Inflammatory macrophage (primary cell): ENCODE results near the gene ERC2.

Experiments used
- DNase-seq, 2 donors: peaks; one replicate each; pipeline ENCODE4 v3.0.0-alpha.2; 2020 to 2022

The ERC2 gene

GRCh38 chr3:56365905-56366640, 102.2 kb downstream of the ERC2 start:
- no peak for DNase-seq

GRCh38 chr3:56364665-56365064, 103.6 kb downstream of the ERC2 start:
- DNase-seq: no peak

- no peak for DNase-seq
Measured at GRCh38 chr3:56363720-56364119, 104.5 kb downstream of the ERC2 start.

- DNase-seq: no peak
Measured at GRCh38 chr3:56361731-56362130, 106.5 kb downstream of the ERC2 start.

GRCh38 chr3:56357266-56357665, 111.0 kb downstream of the ERC2 start:
- no peak for DNase-seq

DNA sequence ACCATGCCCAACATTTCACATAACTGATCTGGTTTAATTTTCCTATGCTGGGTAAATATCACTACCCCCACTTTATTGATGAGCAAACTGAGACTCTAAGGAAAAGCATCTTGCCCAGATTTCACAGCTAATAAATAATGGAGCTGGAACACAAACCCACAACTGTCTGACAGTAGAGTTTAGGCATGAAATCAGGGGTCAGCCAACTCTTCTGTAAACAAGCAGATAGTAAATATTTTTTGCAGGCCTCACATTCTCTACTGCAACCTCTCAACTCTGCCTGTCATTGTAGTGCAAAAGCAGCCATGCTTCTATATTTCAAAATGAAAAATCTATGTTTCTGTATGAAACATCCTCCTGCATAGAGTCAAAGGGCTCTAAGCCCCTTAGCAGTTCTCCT, 111.5 kb downstream of the ERC2 start:
- DNase-seq: no peak

GRCh38 chr3:56355570-56356185, 112.6 kb downstream of the ERC2 start:
- DNase-seq: peak; percentile 24 to 67

DNA sequence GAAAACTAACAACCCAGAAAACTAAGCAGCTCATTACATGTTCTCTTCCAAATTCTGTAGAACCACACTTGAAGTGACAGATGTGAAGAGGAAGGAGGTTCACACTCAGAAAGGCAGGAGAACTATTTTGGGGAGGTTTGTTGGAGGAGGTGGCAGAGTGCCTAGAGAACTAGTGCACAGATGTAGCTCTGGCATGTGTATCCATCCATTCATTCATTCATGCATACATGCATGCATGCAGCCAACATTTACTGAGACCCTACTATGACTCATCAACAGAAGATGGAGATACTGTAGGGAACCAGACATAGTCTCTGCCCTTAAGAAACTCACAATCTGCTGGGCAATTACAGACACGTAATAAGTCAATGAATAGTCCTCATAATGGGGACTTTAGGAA, 116.7 kb downstream of the ERC2 start:
- no peak for DNase-seq

DNA sequence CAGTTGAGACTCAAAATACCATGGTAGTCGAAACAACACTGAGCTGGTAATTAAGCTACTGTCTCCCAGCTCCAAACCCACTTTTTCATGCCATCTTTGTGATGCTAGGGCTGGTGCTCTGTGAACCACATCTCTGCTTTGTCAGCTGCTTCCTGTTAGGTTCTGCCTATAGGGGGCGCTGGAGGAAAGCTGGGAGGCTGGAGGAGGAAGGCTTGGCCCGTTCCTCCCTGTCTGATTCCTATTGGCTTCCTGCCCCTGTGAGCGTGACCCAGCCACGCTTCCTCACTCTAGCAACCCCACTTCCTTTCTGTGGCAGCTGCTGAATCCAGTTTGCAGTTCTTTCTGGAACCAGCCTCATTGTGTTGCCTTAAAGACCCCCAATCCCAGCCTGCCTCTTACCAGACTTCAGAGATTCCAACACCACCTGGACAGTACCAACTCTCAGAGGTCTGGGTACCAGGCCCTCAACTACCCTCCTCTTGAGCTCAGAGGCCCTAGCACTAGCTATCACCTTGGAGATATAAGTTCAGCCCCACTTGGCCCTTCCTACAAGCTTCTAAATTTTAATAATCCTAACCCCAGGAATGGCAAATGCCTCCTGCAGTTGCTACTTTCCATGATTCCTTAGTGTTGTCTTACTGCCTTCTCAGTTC, 120.9 kb downstream of the ERC2 start:
- peak; percentile 44 to 46 for DNase-seq

- DNase-seq: no peak
Measured at GRCh38 chr3:56342475-56342874, 125.8 kb downstream of the ERC2 start.

DNA sequence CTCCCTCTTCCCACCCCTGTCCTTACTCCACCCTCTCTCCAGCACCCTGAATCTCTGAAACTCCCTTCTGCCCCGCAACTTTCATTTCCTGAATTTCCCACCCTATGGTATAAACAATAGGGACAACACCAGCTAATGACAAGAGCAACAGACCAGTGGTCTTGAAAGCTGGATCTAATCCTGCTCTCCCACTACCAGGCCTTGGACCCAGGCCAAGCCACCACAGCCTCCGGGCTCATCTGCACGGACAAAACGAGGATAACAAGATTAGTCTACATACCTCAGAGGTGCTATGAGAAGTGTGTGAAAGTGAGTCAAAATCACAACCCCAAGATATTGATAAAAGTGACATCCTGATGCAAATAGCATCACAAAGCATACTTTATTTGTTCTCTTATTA, 128.6 kb downstream of the ERC2 start:
- DNase-seq: no peak

DNA sequence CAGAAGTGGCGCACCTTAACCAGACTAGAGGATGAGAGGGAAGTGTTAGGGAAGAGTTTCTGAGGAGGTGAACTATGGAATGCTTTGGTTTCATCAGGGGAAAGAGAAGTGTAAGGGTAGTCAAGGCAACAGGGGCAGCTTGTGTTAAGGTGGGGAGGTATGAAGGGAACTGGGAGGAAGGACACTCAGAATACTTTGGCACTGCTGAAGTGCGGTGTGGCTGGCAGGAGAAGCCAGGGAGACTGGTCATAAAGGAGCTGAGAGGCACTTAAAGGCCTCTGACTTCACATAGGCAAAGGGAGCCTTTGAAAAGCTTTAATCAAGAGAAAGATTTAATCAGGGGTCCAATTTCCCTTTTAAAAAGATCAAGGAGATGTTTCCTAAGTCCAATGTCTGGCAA, 129.0 kb downstream of the ERC2 start:
- no peak for DNase-seq

DNA sequence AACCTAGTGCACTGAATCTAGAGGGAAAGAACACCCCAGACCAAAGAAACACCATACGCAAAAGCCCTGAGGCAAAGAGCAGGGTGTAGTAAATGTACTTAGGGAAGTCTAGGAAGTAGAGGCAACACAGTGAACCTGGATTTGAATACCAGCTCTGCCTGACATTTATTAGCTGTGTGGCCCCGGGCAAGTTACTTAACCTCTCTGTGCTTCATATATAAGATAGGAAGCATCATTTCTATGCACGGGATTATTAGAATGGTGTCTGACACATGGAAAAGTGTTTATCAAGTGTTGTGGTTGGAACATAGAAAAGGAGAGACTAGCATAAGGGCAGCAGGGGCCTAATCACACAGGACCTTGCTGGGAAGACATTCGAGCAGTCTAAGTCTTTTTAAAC, 132.2 kb downstream of the ERC2 start:
- DNase-seq: no peak

- DNase-seq: no peak
Measured at GRCh38 chr3:56324473-56324872, 143.8 kb downstream of the ERC2 start.

DNA sequence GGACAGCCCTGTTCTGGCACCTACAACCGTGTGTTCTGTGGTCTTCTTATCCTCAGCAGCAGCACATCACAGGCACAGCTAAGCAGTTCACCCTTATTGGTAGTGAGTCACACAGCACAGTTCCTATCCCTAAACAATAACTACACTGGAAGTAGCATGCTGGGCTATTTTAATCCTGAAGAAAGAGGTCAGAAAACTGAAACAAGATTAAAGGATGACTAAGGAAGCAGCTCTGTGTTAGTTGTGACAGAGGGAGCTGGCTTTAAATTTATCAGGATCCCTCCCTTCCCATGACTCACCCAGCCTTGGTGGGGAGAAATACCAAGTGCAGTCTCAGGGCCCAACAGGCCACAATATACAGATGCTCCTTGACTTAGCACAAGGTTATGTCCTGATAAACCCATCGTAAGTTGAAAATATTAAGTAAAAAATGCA, 144.3 kb downstream of the ERC2 start:
- peak; percentile 28 to 39 for DNase-seq

DNA sequence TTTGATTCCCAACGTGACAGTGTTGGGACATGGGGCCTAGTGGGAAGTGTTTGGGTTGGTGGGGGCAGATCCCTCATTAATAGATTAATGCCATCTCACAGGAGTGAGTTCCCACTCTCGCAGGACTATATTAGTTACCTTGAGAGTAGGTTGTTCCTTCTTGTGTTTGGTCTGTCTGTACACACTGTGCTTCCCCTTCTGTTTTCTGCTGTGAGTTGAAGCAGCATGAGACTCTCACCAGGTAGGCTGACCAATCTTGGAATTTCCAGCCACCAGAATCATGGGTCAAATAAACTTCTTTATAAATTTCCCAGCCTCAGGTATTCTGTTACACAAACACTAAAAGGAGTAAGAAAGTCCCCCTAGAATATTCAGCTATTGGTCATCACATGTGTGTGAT, 145.4 kb downstream of the ERC2 start:
- DNase-seq: no peak

- DNase-seq: no peak
Measured at GRCh38 chr3:56321892-56322291, 146.4 kb downstream of the ERC2 start.

GRCh38 chr3:56321383-56321782, 146.9 kb downstream of the ERC2 start:
- DNase-seq: no peak

- no peak for DNase-seq
Measured at GRCh38 chr3:56320883-56321282, 147.4 kb downstream of the ERC2 start.

GRCh38 chr3:56318891-56319290, 149.4 kb downstream of the ERC2 start:
- no peak for DNase-seq

DNA sequence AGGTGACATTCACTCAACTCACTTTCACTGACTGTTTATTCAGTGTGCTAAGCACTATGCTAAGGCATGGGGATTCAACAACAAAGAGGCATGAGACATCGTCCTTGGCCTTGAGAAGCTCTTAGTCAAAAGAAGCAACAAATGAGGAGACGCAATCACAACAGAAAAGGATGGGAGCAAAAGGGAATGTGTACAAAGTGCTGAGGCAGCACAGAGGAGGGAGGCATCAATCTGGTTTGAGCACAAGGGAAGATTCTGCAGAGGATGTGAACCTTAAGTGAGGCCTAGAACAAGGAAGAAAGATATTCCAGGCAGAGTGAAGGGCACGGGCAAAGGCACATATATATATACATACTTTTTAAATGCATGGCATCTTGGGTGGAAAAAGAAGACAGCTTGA, 151.3 kb downstream of the ERC2 start:
- DNase-seq: no peak

DNA sequence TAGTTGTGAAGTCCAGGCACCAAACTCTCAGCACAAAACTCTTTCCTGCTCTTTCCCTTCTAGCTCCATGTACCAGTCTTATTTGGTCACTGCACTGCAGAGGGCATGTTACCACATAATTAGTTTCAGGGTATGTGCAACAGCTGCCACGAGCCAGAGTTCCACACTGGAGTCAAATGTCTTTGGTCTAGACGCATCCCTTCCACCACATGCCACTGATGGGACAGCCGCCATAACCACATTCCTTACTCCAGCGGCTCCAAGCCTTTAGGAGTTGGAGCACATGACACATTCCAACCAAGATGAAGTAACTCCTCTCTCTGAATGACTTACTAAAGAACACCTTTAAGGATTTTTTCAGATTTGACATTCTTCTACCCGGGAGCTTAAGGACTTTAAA, 153.4 kb downstream of the ERC2 start:
- no peak for DNase-seq

- DNase-seq: no peak
Measured at GRCh38 chr3:56309465-56309864, 158.8 kb downstream of the ERC2 start.

DNA sequence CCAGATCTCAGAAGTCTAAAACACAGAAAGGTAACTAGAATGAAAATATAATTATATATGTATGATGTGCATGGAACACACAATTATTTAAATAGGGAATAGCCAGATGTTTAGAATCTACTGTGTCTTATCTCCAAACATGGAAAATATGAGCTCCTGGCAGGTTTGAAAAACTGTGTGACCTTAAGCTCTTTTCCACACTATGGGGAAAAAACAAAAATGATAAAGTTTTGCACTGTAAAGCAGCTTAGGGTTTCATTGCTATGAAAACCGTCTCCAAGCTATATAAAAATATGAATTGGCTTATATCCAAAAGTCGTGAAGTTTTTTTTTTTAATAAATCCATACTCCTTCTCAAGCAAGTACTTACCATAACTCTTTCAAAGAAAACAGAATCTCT, 159.8 kb downstream of the ERC2 start:
- no peak for DNase-seq
